Activated CD4-positive, alpha-beta T cell treated with anti-CD3 and anti-CD28 coated beads, Interleukin-10, Interleukin-2, amounts not matched to agents 100 ng/mL and 50 ng/mL, durations not matched to agents 16 hours and 8 hours (primary cell): Measurements from ENCODE around the gene CLOCK.

Experiments
- DNase-seq: peaks from one replicate; pipeline ENCODE4 v3.0.0-alpha.2; 2020

The CLOCK gene

GRCh38 chr4:55540271-55540670 is 6.4 kb downstream of the CLOCK start:
- no peak for DNase-seq

GRCh38 chr4:55539658-55540057 is 7.1 kb downstream of the CLOCK start:
- DNase-seq = no peak

GRCh38 chr4:55538531-55538930 is 8.2 kb downstream of the CLOCK start:
- DNase-seq = no peak

GRCh38 chr4:55534306-55534705 is 12.4 kb downstream of the CLOCK start:
- DNase-seq = no peak

- no peak for DNase-seq
Observed at GRCh38 chr4:55530691-55531090, 16.0 kb downstream of the CLOCK start.

GRCh38 chr4:55530167-55530566 is 16.5 kb downstream of the CLOCK start:
- no peak for DNase-seq

- DNase-seq = no peak
Observed at GRCh38 chr4:55528491-55528890, 18.2 kb downstream of the CLOCK start.

GRCh38 chr4:55524844-55525571 is 21.7 kb downstream of the CLOCK start:
- DNase-seq = no peak

GRCh38 chr4:55518442-55518841 is 28.3 kb downstream of the CLOCK start:
- DNase-seq = no peak

- DNase-seq = peak; percentile 21
Observed at GRCh38 chr4:55517526-55518229, 29.0 kb downstream of the CLOCK start.

GRCh38 chr4:55512922-55513571 is 33.7 kb downstream of the CLOCK start:
- no peak for DNase-seq

- DNase-seq = no peak
Observed at GRCh38 chr4:55512077-55512476, 34.6 kb downstream of the CLOCK start.

GRCh38 chr4:55510685-55511084 is 36.0 kb downstream of the CLOCK start:
- DNase-seq = peak; percentile 20

GRCh38 chr4:55509266-55509665 is 37.4 kb downstream of the CLOCK start:
- no peak for DNase-seq

GRCh38 chr4:55507612-55508011 is 39.1 kb downstream of the CLOCK start:
- DNase-seq = no peak

- peak; percentile 24 for DNase-seq
Observed at GRCh38 chr4:55503169-55503568, 43.5 kb downstream of the CLOCK start.

- DNase-seq = no peak
Observed at GRCh38 chr4:55500072-55500471, 46.6 kb downstream of the CLOCK start.

GRCh38 chr4:55499495-55499894 is 47.2 kb downstream of the CLOCK start:
- DNase-seq = no peak

GRCh38 chr4:55498051-55498450 is 48.7 kb downstream of the CLOCK start:
- DNase-seq = no peak

- DNase-seq = no peak
Observed at GRCh38 chr4:55491486-55491885, 55.2 kb downstream of the CLOCK start.

GRCh38 chr4:55488716-55489115 is 58.0 kb downstream of the CLOCK start:
- DNase-seq = no peak

- DNase-seq = no peak
Observed at GRCh38 chr4:55485821-55486220, 60.9 kb downstream of the CLOCK start.

GRCh38 chr4:55483315-55483714 is 63.4 kb downstream of the CLOCK start:
- no peak for DNase-seq
